Fibroblast of the aortic adventitia (primary cell): ENCODE results near the gene EPHB1. TPM values are rescaled to one million over a fixed set of nuclear protein-coding genes. Genes with fewer than 3 reads are reported as not detected.

ENCODE experiments used
- DNase-seq: peaks from one replicate; pipeline ENCODE4 v3.0.0-alpha.2; 2010; ENCODE audit warnings: low read depth
- H3K4me3 ChIP-seq: 2 replicates; pipeline ENCODE4 v1.5.1; 2011; ENCODE audit warnings: low read depth, mild to moderate bottlenecking, control low read depth, low read length, moderate library complexity
- CTCF ChIP-seq: IDR thresholded peaks from 2 replicates; pipeline ENCODE4 v1.5.1; 2011; ENCODE audit warnings: mild to moderate bottlenecking, low read length, control low read depth, inconsistent platforms; ENCODE audit not compliant: insufficient read depth
- total RNA-seq: library from RNA; depleted of rRNA; stranded (reverse); fragments of >200 nt; gene quantifications from 2 replicates; pipeline ENCODE4 v1.2.3, GENCODE V29; 2012; ENCODE audit warnings: low replicate concordance

The EPHB1 gene
- total RNA-seq, 1 donor = 1.2 TPM

GRCh38 chr3:135149707-135150681 lies 354.9 kb downstream of the EPHB1 start:
- H3K4me3 ChIP-seq = no peak overlapping the region
- DNase-seq = no peak
- no peak for TF ChIP-seq CTCF

DNA sequence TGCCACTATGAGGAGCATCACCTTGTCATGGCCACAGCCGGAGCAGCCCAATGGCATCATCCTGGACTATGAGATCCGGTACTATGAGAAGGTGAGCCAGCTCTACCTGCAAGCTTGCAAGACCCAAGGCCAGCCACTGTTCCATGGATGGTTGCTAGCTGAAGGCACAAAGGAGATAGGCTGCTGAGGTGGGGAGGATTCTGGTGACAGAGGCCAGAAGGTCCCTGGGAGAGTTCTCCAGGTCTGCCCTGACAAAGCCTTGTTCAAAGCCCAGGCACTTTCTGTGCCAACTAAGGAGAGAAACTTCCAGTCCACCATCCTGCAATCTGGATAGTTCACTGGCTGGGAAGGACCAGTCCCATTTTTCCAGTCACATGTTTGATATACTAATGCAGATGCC lies 359.1 kb downstream of the EPHB1 start:
- no peak overlapping the region for H3K4me3 ChIP-seq
- no peak for DNase-seq
- TF ChIP-seq CTCF = no peak

DNA sequence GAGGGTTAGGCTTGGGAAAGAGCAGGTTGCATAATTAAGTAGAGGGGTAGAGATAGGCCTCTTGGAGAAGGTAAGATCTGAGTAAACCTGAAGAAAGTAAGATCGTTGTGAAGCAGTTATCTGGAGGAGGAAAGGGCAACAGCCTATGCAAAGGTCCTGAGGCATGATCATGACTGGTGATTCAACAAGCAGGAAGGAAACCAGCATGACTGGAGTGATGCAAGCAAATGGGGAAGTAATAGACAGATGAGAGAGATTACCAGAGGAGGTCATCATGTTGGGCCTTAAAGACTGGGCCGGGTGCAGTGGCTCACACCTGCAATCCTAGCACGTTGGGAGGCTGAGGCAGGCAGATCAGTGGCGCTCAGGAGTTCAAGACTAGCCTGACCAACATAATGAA lies 360.2 kb downstream of the EPHB1 start:
- DNase-seq = no peak
- TF ChIP-seq CTCF = no peak
- no peak overlapping the region for H3K4me3 ChIP-seq

DNA sequence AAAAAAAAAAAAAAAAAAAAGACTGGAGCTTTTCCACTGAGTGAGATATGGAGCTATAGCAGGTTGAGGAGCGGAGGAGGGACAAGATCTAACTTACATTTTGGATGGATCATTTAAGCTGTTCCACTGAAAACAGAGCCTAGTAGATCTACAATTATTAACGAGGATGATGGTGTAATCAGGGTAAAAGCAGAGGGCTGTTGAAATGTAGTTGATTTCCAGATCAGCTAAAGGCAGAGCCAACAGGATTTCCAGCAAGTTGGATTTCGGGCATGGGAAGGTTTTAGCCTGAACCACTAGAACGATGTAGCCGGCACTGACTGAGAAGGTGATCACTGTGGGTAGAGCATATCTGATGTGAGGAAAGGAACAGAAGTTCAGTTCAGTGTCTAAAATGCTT lies 360.7 kb downstream of the EPHB1 start:
- H3K4me3 ChIP-seq = no peak overlapping the region
- DNase-seq = no peak
- no peak for TF ChIP-seq CTCF

DNA sequence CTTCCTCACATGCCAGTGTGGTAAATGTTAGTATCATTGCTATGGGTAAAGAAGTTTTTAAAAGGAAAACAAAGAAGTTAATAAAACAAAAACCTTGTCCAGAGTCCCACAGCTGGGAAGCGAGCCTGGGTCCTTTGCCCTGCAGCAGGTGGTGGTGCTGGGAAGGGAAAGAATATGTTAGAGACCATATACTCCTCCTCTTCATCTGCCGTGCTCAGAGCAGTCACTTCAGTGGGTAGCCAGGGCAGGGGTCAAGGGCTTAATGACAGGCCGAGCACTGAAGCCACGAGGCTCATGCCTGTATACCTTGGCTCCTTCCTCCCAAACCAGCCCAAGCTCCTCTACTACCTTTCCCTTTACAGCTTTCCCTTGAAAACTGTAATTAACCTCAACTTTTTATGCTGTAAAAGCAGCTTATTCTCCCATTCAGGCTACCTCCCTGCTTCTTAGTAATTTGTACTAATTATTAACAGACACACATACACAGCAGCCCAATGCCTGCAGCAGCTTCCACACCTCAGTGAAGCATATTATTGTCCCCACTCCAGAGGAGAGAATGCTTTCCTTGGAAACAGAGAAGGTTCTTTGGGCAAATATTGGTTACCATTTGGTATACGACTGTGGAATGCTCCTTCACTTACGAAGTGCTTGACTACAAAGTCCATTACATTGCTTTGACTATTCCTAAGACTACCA lies 362.1 kb downstream of the EPHB1 start:
- no peak for DNase-seq
- TF ChIP-seq CTCF = no peak
- H3K4me3 ChIP-seq = no peak overlapping the region

DNA sequence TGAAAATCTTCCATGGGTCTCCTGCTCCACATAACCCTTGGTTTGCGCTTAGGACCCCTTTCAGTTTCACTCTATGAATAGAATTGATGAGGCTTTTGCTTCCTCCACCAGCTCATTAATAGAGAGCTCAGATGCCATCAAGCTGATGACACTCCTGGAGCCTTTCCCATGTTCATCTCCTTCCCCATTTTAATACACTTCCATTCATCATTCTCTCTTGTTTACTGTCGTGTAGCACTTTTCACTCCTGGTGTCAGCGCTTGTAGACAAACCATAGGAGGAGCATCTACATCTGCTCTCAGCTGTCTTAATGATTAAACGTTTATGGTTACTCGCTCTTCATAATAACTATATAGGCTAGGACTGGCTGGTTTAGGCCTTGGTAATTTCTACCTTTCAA lies 363.5 kb downstream of the EPHB1 start:
- no peak for DNase-seq
- no peak for TF ChIP-seq CTCF

More for the DNA sequence above, 363.5 kb downstream of the EPHB1 start:
- no peak overlapping the region for H3K4me3 ChIP-seq
